Lower lobe of right lung (tissue), 2 donors: ENCODE data around the gene ABCA5. TPM values are rescaled to one million over a fixed set of nuclear protein-coding genes. Genes with fewer than 3 reads are reported as not detected.

Experiments
- ATAC-seq, 2 donors: fragments of 200-7000 bp; cut with Tn5 transposase; one replicate each; pipeline ENCODE4 v1.9.1; 2020 to 2022; ENCODE audit warnings: mild to moderate bottlenecking in 2 of 2, moderate library complexity in 2 of 2
- DNase-seq: peaks from one replicate; pipeline ENCODE4 v3.0.0-alpha.2; 2020
- H3K27ac ChIP-seq: fragments of 200-600 bp; one replicate; pipeline ENCODE4 v1.8.0; 2022
- H3K27me3 ChIP-seq: fragments of 200-600 bp; one replicate; pipeline ENCODE4 v1.8.0; 2022; ENCODE audit warnings: low read depth
- H3K36me3 ChIP-seq: fragments of 200-600 bp; one replicate; pipeline ENCODE4 v1.8.0; 2022; ENCODE audit warnings: mild to moderate bottlenecking
- H3K4me1 ChIP-seq: fragments of 200-600 bp; one replicate; pipeline ENCODE4 v1.8.0; 2022
- H3K4me3 ChIP-seq: fragments of 200-600 bp; one replicate; pipeline ENCODE4 v1.8.0; 2022; ENCODE audit warnings: mild to moderate bottlenecking
- H3K9me3 ChIP-seq: fragments of 200-600 bp; one replicate; pipeline ENCODE4 v1.8.0; 2022
- CTCF ChIP-seq: fragments of 200-600 bp; IDR thresholded peaks from one replicate; pipeline ENCODE4 v1.8.0; 2022; ENCODE audit warnings: antibody characterized with exemption, mild to moderate bottlenecking
- intact Hi-C: fragments of 100-400 bp; cut with DNase I; formaldehyde crosslinking; loops from one replicate; pipeline ENCODE4 v1.11.0; 2022
- total RNA-seq: library from RNA; stranded (reverse); fragmentation: NEBNext Ultra II Directional; extraction: Animal tissue kit (Norgen Biotek cat#: 25700); gene quantifications from one replicate; pipeline ENCODE4 v1.2.1, GENCODE V29; 2021
- donor health status: DM: no; HTN: yes; CAD: no; lungs with severe emphysema.

The ABCA5 gene
- total RNA-seq, 1 donor from 2014 or later = 20.5 TPM

- H3K27ac ChIP-seq = no peak overlapping the region
- intact Hi-C loops = no loop called here
- TF ChIP-seq CTCF = no peak
- no peaks in the 10 kb centered on the region for H3K4me1 ChIP-seq
- H3K4me3 ChIP-seq = no peak overlapping the region
- no peaks in the 10 kb centered on the region for H3K9me3 ChIP-seq
- H3K36me3 ChIP-seq = no peaks in the 10 kb centered on the region
- no peak for DNase-seq
- no peak for ATAC-seq
- H3K27me3 ChIP-seq = no peaks in the 10 kb centered on the region
Measured at GRCh38 chr17:69348429-69348828, 21.5 kb upstream of the ABCA5 start.

- Histone ChIP-seq H3K27me3 (no peaks in the 10 kb centered on the region), H3K4me3 (no peak overlapping the region), H3K9me3 (no peaks in the 10 kb centered on the region), H3K36me3 (no peaks in the 10 kb centered on the region), H3K4me1 (no peaks in the 10 kb centered on the region), H3K27ac (no peak overlapping the region)
- TF ChIP-seq CTCF = no peak
- DNase-seq (no peak), ATAC-seq (no peak)
- intact Hi-C loops = no loop called here
Measured at GRCh38 chr17:69346766-69347165, 19.8 kb upstream of the ABCA5 start.

- DNase-seq (no peak), ATAC-seq (no peak)
- no peaks in the 10 kb centered on the region for H3K4me1 ChIP-seq
- intact Hi-C loops = no loop called here
- no peak overlapping the region for H3K4me3 ChIP-seq
- H3K9me3 ChIP-seq = no peaks in the 10 kb centered on the region
- H3K27me3 ChIP-seq = no peaks in the 10 kb centered on the region
- no peak for TF ChIP-seq CTCF
- no peaks in the 10 kb centered on the region for H3K36me3 ChIP-seq
- no peak overlapping the region for H3K27ac ChIP-seq
Measured at GRCh38 chr17:69344939-69345338, 18.0 kb upstream of the ABCA5 start.

GRCh38 chr17:69342896-69343644 is 16.1 kb upstream of the ABCA5 start:
- no peak overlapping the region for H3K4me3 ChIP-seq
- DNase-seq = no peak
- ATAC-seq = no peak
- H3K36me3 ChIP-seq = no peaks in the 10 kb centered on the region
- no peaks in the 10 kb centered on the region for H3K27me3 ChIP-seq
- no peak for TF ChIP-seq CTCF
- no peak overlapping the region for H3K27ac ChIP-seq
- no peaks in the 10 kb centered on the region for H3K9me3 ChIP-seq
- intact Hi-C loops = no loop called here
- H3K4me1 ChIP-seq = no peaks in the 10 kb centered on the region

- ATAC-seq = no peak
- intact Hi-C loops = no loop called here
- TF ChIP-seq CTCF = no peak
Measured at GRCh38 chr17:69339937-69340336, 13.0 kb upstream of the ABCA5 start.

More at GRCh38 chr17:69339937-69340336, 13.0 kb upstream of the ABCA5 start:
- DNase-seq = no peak
- Histone ChIP-seq H3K9me3 (no peaks in the 10 kb centered on the region), H3K36me3 (no peaks in the 10 kb centered on the region), H3K4me3 (no peak overlapping the region), H3K4me1 (no peaks in the 10 kb centered on the region), H3K27ac (no peak overlapping the region), H3K27me3 (no peaks in the 10 kb centered on the region)
